ENCODE results near the gene RNU6-9. TPM values are rescaled to one million over a fixed set of nuclear protein-coding genes. Genes with fewer than 3 reads are reported as not detected.
A peak's percentile ranks its signal among the peaks of the same experiment; 100 is the strongest.

Gene RNU6-9
- total RNA-seq, 1 experiment from 2014 or later: not detected

GRCh38 chr19:939922-940321 is 46.6 kb downstream of the RNU6-9 start:
- ChIA-PET CTCF (no interaction called here), POLR2A (ENCODE audit: unreplicated experiment) (no interaction called here)
- Histone ChIP-seq H2AFZ (no peak overlapping the region), H4K20me1 (ENCODE audit: insufficient read depth) (peaks cover 33% of the 10 kb centered on the region), H3K4me2 (peak overlapping the region; percentile 77), H3F3A (ENCODE audit: insufficient read depth, low read depth) (peaks cover 32% of the 10 kb centered on the region), H3K27me3 (ENCODE audit: insufficient read depth, low read depth) (no peaks in the 10 kb centered on the region), H3K9me3 (ENCODE audit: insufficient read depth, low read depth) (no peaks in the 10 kb centered on the region), H3K79me2 (ENCODE audit: low read depth) (no peaks in the 10 kb centered on the region), H3K36me3 (ENCODE audit: low read depth) (no peaks in the 10 kb centered on the region), H3K9me2 (ENCODE audit: insufficient read depth) (no peaks in the 10 kb centered on the region), H3K4me1 (replicated peaks; ENCODE audit: insufficient read depth) (peaks cover 25% of the 10 kb centered on the region), H3K27ac (no peak overlapping the region), H3K4me3 (peak overlapping the region; percentile 23; the same call in 1 of the 2 replicates)
- DNase-seq: no peak
- no TSS peak for BruUV-seq (replicated peaks)
- intact Hi-C loops (cut with micrococcal nuclease; ENCODE audit: unreplicated experiment): no loop called here
- TF ChIP-seq CTCF (conservative IDR thresholded peaks at IDR 0.05): no peak
- no peak for TF ChIP-seq EZH2 (IDR thresholded peaks at IDR 0.05; ENCODE audit: low read depth)

- intact Hi-C loops (cut with micrococcal nuclease; ENCODE audit: unreplicated experiment): no loop called here
These were observed 47.5 kb downstream of the RNU6-9 start for GRCh38 chr19:940591-941291.

More at GRCh38 chr19:940591-941291, 47.5 kb downstream of the RNU6-9 start:
- ChIA-PET CTCF (interaction anchor here (0.6 kb wide), 1 partner anchor 54 kb away, joined by 4 read pairs; no protein-coding TSS in a partner anchor), POLR2A (ENCODE audit: unreplicated experiment) (no interaction called here)
- no TSS peak for BruUV-seq (replicated peaks)
- H4K20me1 ChIP-seq (ENCODE audit: insufficient read depth): peaks cover 38% of the 10 kb centered on the region
- H3K4me1 ChIP-seq (replicated peaks; ENCODE audit: insufficient read depth): peaks cover 31% of the 10 kb centered on the region
- peak; percentile 64 to 95 for DNase-seq
- no peaks in the 10 kb centered on the region for H3K27me3 ChIP-seq (ENCODE audit: insufficient read depth, low read depth)
- TF ChIP-seq EZH2 (IDR thresholded peaks at IDR 0.05; ENCODE audit: low read depth): no peak
- TF ChIP-seq CTCF (conservative IDR thresholded peaks at IDR 0.05): no peak
- peak overlapping the region; percentile 41 for H3K27ac ChIP-seq
- peak overlapping the region; percentile 77 for H3K4me2 ChIP-seq
- peaks cover 32% of the 10 kb centered on the region for H3F3A ChIP-seq (ENCODE audit: insufficient read depth, low read depth)
- no peaks in the 10 kb centered on the region for H3K36me3 ChIP-seq (ENCODE audit: low read depth)
- H3K9me3 ChIP-seq (ENCODE audit: insufficient read depth, low read depth): no peaks in the 10 kb centered on the region
- H3K79me2 ChIP-seq (ENCODE audit: low read depth): no peaks in the 10 kb centered on the region
- H2AFZ ChIP-seq: no peak overlapping the region
- H3K4me3 ChIP-seq: peak overlapping the region; percentile 35; the same call in 1 of the 2 replicates
- no peaks in the 10 kb centered on the region for H3K9me2 ChIP-seq (ENCODE audit: insufficient read depth)
